ENCODE results near the gene PADI3. TPM values are rescaled to one million over a fixed set of nuclear protein-coding genes. Genes with fewer than 3 reads are reported as not detected.

Gene PADI3
- total RNA-seq, 1 experiment from 2014 or later, result 2.5 TPM

GRCh38 chr1:17206196-17206595 lies 42.7 kb upstream of the PADI3 start:
- Mint-ChIP-seq H3K4me3 (no peak overlapping the region), H3K4me1 (peaks cover 8 to 13% of the 10 kb centered on the region in 2 experiments), H3K9me3 (no peaks in the 10 kb centered on the region), H3K27me3 (ENCODE audit: low read depth) (peaks cover 8% of the 10 kb centered on the region), H3K36me3 (ENCODE audit: insufficient read depth in 1 of 3, low read depth in 3 of 3) (no peaks in the 10 kb centered on the region), H3K27ac (no peak overlapping the region)
- H3K4me1 ChIP-seq (ENCODE audit: insufficient read depth, low read length), result no peaks in the 10 kb centered on the region
- H2BK12ac ChIP-seq (ENCODE audit: insufficient read length, low read depth, low read length), result no peak overlapping the region
- no peak overlapping the region for H2AFZ ChIP-seq (ENCODE audit: low read length)
- H4K91ac ChIP-seq (ENCODE audit: insufficient read length, low read depth, low read length), result no peak overlapping the region
- H4K5ac ChIP-seq (ENCODE audit: insufficient read length, low read depth, low read length), result no peak overlapping the region
- H3K79me2 ChIP-seq (ENCODE audit: insufficient read depth, low read length), result no peaks in the 10 kb centered on the region
- no peak overlapping the region for H3T11ph ChIP-seq (ENCODE audit: low read length)
- no peaks in the 10 kb centered on the region for H3K79me1 ChIP-seq (ENCODE audit: insufficient read depth, low read depth, low read length, poor library complexity, severe bottlenecking)
- H4K20me1 ChIP-seq (ENCODE audit: control insufficient read depth, insufficient read depth, insufficient read length), result no peaks in the 10 kb centered on the region
- no peak for TF ChIP-seq CTCF (conservative IDR thresholded peaks at IDR 0.05)
- no CpG with 5 or more reads among the region's 4 CpGs for WGBS (ENCODE audit: extremely low coverage, insufficient read length, low lambda C conversion rate)
- H3K14ac ChIP-seq (ENCODE audit: insufficient read depth, low read length), result no peak overlapping the region
- H2AK5ac ChIP-seq (ENCODE audit: insufficient read length, low read length), result no peak overlapping the region
- H3K18ac ChIP-seq (ENCODE audit: insufficient read length, low read depth, low read length), result no peak overlapping the region
- no peak overlapping the region for H2BK120ac ChIP-seq (ENCODE audit: low read depth, low read length, poor library complexity, severe bottlenecking)
- no peak overlapping the region for H2BK20ac ChIP-seq (ENCODE audit: low read depth, low read length, poor library complexity, severe bottlenecking)
- no peak overlapping the region for H3K23ac ChIP-seq (ENCODE audit: insufficient read length, low read depth, low read length)
- no peak overlapping the region for H3K4ac ChIP-seq (ENCODE audit: low read depth, low read length)
- H2BK5ac ChIP-seq (ENCODE audit: insufficient read length, low read length), result no peak overlapping the region
- no peak for DNase-seq
- H4K8ac ChIP-seq (replicated peaks; ENCODE audit: insufficient read length, low read depth, low read length), result no peak overlapping the region
- no peak overlapping the region for H3K4me2 ChIP-seq (ENCODE audit: insufficient read depth, insufficient read length, low read length)
- H3K9ac ChIP-seq (ENCODE audit: extremely low read depth, insufficient read length, low read length), result no peak overlapping the region
- H3K56ac ChIP-seq (ENCODE audit: insufficient read length, low read depth, low read length), result no peak overlapping the region
- H3K27ac ChIP-seq (ENCODE audit: insufficient read length, low read depth, low read length), result no peak overlapping the region
- no peaks in the 10 kb centered on the region for H3K23me2 ChIP-seq (ENCODE audit: insufficient read length, low read depth, low read length, poor library complexity, severe bottlenecking)
- no peaks in the 10 kb centered on the region for H3K9me3 ChIP-seq (ENCODE audit: control insufficient read depth, low read depth, low read length)
- H2BK15ac ChIP-seq (ENCODE audit: low read depth, low read length), result no peak overlapping the region
- no peaks in the 10 kb centered on the region for H3K27me3 ChIP-seq (ENCODE audit: insufficient read depth, low read length)

Data from H9 (cell line).